ENCODE data around the gene ADAM19. TPM values are rescaled to one million over a fixed set of nuclear protein-coding genes. Genes with fewer than 3 reads are reported as not detected.

Gene ADAM19
- total RNA-seq, 1 experiment from 2014 or later = 48.7 TPM

- peaks cover 45% of the 10 kb centered on the region for H3K4me1 ChIP-seq (replicated peaks)
- H3K36me3 ChIP-seq = peaks cover 57% of the 10 kb centered on the region
- peak overlapping the region; percentile 47 for H3K27ac ChIP-seq
- peak; percentile 73 to 84 for DNase-seq (ENCODE audit: low read depth in 1 of 2, low spot score in 2 of 2)
- H3K9me3 ChIP-seq (replicated peaks) = no peaks in the 10 kb centered on the region
- H3K4me3 ChIP-seq = no peak overlapping the region
- no peaks in the 10 kb centered on the region for H3K27me3 ChIP-seq (replicated peaks)
Observed at GRCh38 chr5:157516626-157517325, 58.8 kb downstream of the ADAM19 start.

GRCh38 chr5:157516006-157516405, 59.6 kb downstream of the ADAM19 start:
- H3K36me3 ChIP-seq = peaks cover 54% of the 10 kb centered on the region
- H3K27me3 ChIP-seq (replicated peaks) = no peaks in the 10 kb centered on the region
- peaks cover 51% of the 10 kb centered on the region for H3K4me1 ChIP-seq (replicated peaks)
- H3K4me3 ChIP-seq = no peak overlapping the region
- peak overlapping the region; percentile 47 for H3K27ac ChIP-seq
- DNase-seq (ENCODE audit: low read depth in 1 of 2, low spot score in 2 of 2) = peak; percentile 82 to 86
- H3K9me3 ChIP-seq (replicated peaks) = no peaks in the 10 kb centered on the region

DNA sequence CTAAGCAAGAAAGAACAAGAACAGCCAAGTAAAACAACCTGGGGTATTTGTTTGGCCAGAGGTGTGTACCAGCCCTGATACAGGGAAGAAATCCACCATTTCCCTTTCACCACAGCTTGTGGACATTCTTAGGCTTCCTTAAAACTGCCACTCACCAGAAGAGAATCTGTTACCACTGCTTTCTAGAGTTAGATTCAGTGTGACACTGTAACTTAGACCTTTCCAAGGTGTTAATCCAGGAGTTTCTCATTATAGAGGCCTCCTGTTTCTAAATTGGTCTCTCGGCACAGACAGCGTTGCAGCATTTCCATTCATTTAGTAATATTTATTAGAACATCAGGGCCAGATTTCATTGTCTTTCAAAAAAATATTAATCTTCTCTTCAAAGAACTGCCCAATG, 60.6 kb downstream of the ADAM19 start:
- Histone ChIP-seq H3K27me3 (replicated peaks) (no peaks in the 10 kb centered on the region), H3K9me3 (replicated peaks) (no peaks in the 10 kb centered on the region), H3K36me3 (peaks cover 65% of the 10 kb centered on the region), H3K27ac (no peak overlapping the region), H3K4me3 (no peak overlapping the region), H3K4me1 (replicated peaks) (peaks cover 55% of the 10 kb centered on the region)
- DNase-seq (ENCODE audit: low read depth in 1 of 2, low spot score in 2 of 2) = no peak

DNA sequence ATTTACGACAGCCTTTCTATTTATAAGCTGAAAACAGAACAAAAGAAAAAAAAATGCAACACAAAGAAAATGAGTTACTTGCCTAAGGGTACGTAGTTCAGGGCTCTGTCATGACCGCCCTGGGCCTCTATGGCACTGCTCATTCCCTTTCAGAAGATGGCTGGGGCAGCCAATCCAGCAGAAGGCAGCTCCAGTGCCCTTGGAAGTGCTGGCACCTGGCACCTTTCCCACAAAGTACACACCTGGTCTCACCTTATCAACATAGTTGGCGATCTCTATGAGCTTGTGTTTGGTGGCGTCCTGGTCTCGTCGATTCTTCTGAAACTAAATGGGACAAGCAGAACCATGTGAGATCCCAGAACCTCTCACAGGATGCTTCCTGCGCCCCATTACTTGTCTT, 62.4 kb downstream of the ADAM19 start:
- Histone ChIP-seq H3K4me1 (replicated peaks) (peaks cover 55% of the 10 kb centered on the region), H3K27me3 (replicated peaks) (no peaks in the 10 kb centered on the region), H3K9me3 (replicated peaks) (no peaks in the 10 kb centered on the region), H3K27ac (peak overlapping the region; percentile 89), H3K4me3 (no peak overlapping the region), H3K36me3 (peaks cover 62% of the 10 kb centered on the region)
- DNase-seq (ENCODE audit: low read depth in 1 of 2, low spot score in 2 of 2) = no peak

- H3K27ac ChIP-seq = peak overlapping the region; percentile 89
- DNase-seq (ENCODE audit: low read depth in 1 of 2, low spot score in 2 of 2) = peak; percentile 100
- H3K4me1 ChIP-seq (replicated peaks) = peaks cover 45% of the 10 kb centered on the region
- no peaks in the 10 kb centered on the region for H3K27me3 ChIP-seq (replicated peaks)
- H3K4me3 ChIP-seq = no peak overlapping the region
- H3K36me3 ChIP-seq = peaks cover 62% of the 10 kb centered on the region
- no peaks in the 10 kb centered on the region for H3K9me3 ChIP-seq (replicated peaks)
Observed at GRCh38 chr5:157511651-157512644, 63.6 kb downstream of the ADAM19 start.

DNA sequence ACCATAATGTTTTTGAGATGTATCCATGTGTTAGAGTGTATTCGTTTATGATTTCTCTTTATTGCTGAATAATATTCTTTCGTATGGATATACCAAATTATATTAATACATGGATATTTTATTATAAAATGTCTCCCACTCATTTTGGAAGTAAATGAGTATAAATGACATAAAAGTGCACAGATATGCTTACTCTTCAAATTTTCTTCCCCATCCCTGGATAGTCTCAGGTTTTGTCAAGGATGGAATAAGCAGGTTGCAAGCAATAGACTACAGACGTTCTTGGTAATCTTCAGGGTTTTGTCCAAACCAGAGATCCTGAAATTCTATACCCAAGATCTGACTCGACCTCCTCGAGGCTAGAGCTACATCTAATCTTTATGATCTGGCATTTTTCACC, 64.9 kb downstream of the ADAM19 start:
- Histone ChIP-seq H3K4me1 (replicated peaks) (peaks cover 32% of the 10 kb centered on the region), H3K9me3 (replicated peaks) (no peaks in the 10 kb centered on the region), H3K27me3 (replicated peaks) (no peaks in the 10 kb centered on the region), H3K4me3 (no peak overlapping the region), H3K36me3 (peaks cover 67% of the 10 kb centered on the region), H3K27ac (peak overlapping the region; percentile 89)
- DNase-seq (ENCODE audit: low read depth in 1 of 2, low spot score in 2 of 2) = no peak

DNA sequence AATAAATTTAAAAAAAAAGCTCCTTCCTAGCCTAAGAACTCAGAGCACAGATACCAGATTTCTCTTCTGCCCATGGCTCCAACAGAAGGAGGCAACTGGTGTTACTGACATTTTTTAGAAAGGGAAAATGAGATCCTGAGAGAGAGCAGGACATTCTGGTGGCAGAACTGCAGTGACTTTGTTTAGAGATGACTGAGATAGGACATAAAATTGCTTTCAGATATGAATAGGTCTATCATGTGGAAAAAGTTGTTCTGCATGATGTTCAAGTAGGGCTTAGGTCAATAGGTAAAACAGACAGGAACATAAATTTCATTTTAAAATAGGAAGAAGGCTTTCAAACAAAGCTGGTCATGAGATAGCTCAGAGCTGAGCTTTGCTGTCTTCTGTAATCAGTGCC, 66.0 kb downstream of the ADAM19 start:
- no peak overlapping the region for H3K27ac ChIP-seq
- DNase-seq (ENCODE audit: low read depth in 1 of 2, low spot score in 2 of 2) = no peak
- no peaks in the 10 kb centered on the region for H3K27me3 ChIP-seq (replicated peaks)
- no peak overlapping the region for H3K4me3 ChIP-seq
- H3K4me1 ChIP-seq (replicated peaks) = peaks cover 31% of the 10 kb centered on the region
- peaks cover 66% of the 10 kb centered on the region for H3K36me3 ChIP-seq
- no peaks in the 10 kb centered on the region for H3K9me3 ChIP-seq (replicated peaks)

- peaks cover 70% of the 10 kb centered on the region for H3K36me3 ChIP-seq
- H3K4me1 ChIP-seq (replicated peaks) = peaks cover 31% of the 10 kb centered on the region
- H3K27ac ChIP-seq = no peak overlapping the region
- H3K4me3 ChIP-seq = no peak overlapping the region
- no peaks in the 10 kb centered on the region for H3K9me3 ChIP-seq (replicated peaks)
- no peaks in the 10 kb centered on the region for H3K27me3 ChIP-seq (replicated peaks)
- DNase-seq (ENCODE audit: low read depth in 1 of 2, low spot score in 2 of 2) = no peak
Observed at GRCh38 chr5:157509093-157509492, 66.5 kb downstream of the ADAM19 start.

DNA sequence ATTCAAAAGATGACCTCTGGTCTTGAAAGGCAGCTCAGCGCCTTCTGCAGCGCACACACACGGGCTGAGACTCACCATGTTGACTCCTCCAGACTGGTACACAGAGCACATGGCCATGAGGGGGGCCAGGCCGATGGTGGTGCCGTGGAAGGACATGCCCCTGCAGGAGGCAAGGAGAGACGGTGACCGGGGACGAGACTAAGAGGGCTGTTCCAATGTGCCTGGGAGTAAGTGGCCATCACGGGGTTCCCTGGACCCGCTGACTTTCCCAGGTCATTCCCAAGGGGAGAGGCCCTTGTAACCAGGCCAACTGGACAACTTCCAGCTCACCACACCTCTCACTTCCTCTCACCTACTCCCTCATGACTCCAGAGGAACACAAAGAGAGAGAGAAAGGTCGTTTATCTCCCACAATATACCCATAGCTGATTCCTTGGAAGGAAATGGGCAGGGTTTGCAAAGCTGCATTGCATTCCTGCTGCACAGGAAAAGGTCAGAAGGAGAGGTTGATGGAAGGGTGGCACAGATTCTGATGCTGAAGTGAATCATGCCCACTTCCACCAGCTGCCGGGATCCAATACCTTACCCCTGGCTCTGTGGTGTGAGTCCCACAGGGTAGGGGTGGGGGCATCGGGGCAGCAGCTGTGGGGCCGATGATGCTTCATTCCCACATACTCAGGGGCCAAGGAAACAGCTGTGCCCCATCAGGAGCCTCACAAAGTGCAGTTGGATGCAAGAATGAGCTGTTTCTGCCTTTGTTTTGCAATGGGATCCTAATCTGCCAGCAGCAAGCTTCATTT, 68.4 kb downstream of the ADAM19 start:
- Histone ChIP-seq H3K4me3 (no peak overlapping the region), H3K36me3 (peaks cover 79% of the 10 kb centered on the region), H3K4me1 (replicated peaks) (peaks cover 14% of the 10 kb centered on the region), H3K9me3 (replicated peaks) (no peaks in the 10 kb centered on the region), H3K27ac (no peak overlapping the region), H3K27me3 (replicated peaks) (no peaks in the 10 kb centered on the region)
- DNase-seq (ENCODE audit: low read depth in 1 of 2, low spot score in 2 of 2) = no peak

- peaks cover 88% of the 10 kb centered on the region for H3K36me3 ChIP-seq
- DNase-seq (ENCODE audit: low read depth in 1 of 2, low spot score in 2 of 2) = no peak
- H3K4me3 ChIP-seq = no peak overlapping the region
- H3K27me3 ChIP-seq (replicated peaks) = no peaks in the 10 kb centered on the region
- no peak overlapping the region for H3K27ac ChIP-seq
- peaks cover 5% of the 10 kb centered on the region for H3K4me1 ChIP-seq (replicated peaks)
- H3K9me3 ChIP-seq (replicated peaks) = no peaks in the 10 kb centered on the region
Observed at GRCh38 chr5:157506066-157506590, 69.4 kb downstream of the ADAM19 start.

GRCh38 chr5:157505496-157505895, 70.1 kb downstream of the ADAM19 start:
- Histone ChIP-seq H3K27me3 (replicated peaks) (no peaks in the 10 kb centered on the region), H3K4me3 (no peak overlapping the region), H3K27ac (no peak overlapping the region), H3K4me1 (replicated peaks) (no peaks in the 10 kb centered on the region; the same call in 1 of the 2 replicates), H3K36me3 (peaks cover 88% of the 10 kb centered on the region), H3K9me3 (replicated peaks) (no peaks in the 10 kb centered on the region)
- DNase-seq (ENCODE audit: low read depth in 1 of 2, low spot score in 2 of 2) = no peak

- H3K36me3 ChIP-seq = peaks cover 88% of the 10 kb centered on the region
- H3K27me3 ChIP-seq (replicated peaks) = no peaks in the 10 kb centered on the region
- no peak overlapping the region for H3K27ac ChIP-seq
- no peak overlapping the region for H3K4me3 ChIP-seq
- no peaks in the 10 kb centered on the region for H3K9me3 ChIP-seq (replicated peaks)
- H3K4me1 ChIP-seq (replicated peaks) = no peaks in the 10 kb centered on the region; the same call in 1 of the 2 replicates
- DNase-seq (ENCODE audit: low read depth in 1 of 2, low spot score in 2 of 2) = no peak
Observed at GRCh38 chr5:157504053-157504452, 71.5 kb downstream of the ADAM19 start.

DNA sequence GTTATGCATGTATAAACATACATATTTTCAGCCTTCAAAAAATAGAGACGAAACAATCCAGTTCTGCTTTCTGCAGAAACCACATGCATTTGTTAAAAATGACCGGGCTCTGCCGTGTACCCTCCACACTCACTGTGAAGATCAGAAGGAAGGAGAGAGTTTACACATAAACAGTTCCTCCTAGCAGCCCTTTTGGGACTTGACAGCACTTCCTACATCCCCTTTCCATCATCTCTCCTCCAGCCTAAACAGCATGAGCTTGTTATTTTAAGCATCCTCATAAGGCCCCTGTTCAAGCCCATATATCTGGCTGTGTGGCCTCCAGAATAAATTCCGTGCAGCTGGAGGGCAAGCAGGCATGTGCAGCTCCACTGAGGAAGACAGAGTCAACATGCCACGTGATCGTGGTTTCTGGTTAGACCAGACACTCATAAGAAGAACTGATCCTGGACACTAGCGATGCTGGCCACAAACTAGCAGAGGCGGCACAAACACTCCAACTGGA, 73.4 kb downstream of the ADAM19 start:
- Histone ChIP-seq H3K36me3 (peaks cover 88% of the 10 kb centered on the region), H3K4me1 (replicated peaks) (no peaks in the 10 kb centered on the region; the same call in 1 of the 2 replicates), H3K27me3 (replicated peaks) (no peaks in the 10 kb centered on the region), H3K27ac (no peak overlapping the region), H3K4me3 (no peak overlapping the region), H3K9me3 (replicated peaks) (no peaks in the 10 kb centered on the region)
- DNase-seq (ENCODE audit: low read depth in 1 of 2, low spot score in 2 of 2) = no peak
